Measurements from ENCODE around the gene GDPD1. TPM values are rescaled to one million over a fixed set of nuclear protein-coding genes. Genes with fewer than 3 reads are reported as not detected.

GDPD1 gene
- total RNA-seq, 4 donors from 2014 or later = 9.3 to 14.5 (median 13.0) TPM; not detected in 1

DNA sequence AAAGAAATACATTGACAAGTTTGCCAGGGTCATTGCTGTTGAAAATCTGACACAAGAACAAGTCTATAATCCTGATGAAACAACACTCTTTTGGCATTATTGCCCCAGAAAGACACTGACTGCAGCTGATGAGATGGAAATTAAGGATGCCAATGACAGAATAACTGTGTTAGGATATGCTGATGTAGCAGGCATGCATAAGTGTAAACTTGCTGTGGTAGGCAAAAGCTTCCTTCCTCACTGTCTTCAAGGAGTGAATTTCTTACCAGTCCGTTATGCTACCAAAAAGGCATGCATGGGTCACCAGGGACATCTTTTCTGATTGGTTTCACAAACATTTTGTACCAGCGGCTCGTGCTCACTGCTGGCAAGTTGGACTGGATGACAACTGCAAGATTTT, 10.5 kb downstream of the GDPD1 start:
- Histone ChIP-seq H3K36me3 (no peaks in the 10 kb centered on the region), H3K27ac (no peak overlapping the region), H3K4me3 (no peak overlapping the region), H3K9me3 (no peaks in the 10 kb centered on the region), H3K4me1 (no peaks in the 10 kb centered on the region), H3K27me3 (no peaks in the 10 kb centered on the region)
- TF ChIP-seq, protein P1, sequence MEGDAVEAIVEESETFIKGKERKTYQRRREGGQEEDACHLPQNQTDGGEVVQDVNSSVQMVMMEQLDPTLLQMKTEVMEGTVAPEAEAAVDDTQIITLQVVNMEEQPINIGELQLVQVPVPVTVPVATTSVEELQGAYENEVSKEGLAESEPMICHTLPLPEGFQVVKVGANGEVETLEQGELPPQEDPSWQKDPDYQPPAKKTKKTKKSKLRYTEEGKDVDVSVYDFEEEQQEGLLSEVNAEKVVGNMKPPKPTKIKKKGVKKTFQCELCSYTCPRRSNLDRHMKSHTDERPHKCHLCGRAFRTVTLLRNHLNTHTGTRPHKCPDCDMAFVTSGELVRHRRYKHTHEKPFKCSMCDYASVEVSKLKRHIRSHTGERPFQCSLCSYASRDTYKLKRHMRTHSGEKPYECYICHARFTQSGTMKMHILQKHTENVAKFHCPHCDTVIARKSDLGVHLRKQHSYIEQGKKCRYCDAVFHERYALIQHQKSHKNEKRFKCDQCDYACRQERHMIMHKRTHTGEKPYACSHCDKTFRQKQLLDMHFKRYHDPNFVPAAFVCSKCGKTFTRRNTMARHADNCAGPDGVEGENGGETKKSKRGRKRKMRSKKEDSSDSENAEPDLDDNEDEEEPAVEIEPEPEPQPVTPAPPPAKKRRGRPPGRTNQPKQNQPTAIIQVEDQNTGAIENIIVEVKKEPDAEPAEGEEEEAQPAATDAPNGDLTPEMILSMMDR (IDR thresholded peaks at IDR 0.05) = no peak
- TF ChIP-seq POLR2A (IDR thresholded peaks at IDR 0.05) = no peak
- DNase-seq = no peak

DNA sequence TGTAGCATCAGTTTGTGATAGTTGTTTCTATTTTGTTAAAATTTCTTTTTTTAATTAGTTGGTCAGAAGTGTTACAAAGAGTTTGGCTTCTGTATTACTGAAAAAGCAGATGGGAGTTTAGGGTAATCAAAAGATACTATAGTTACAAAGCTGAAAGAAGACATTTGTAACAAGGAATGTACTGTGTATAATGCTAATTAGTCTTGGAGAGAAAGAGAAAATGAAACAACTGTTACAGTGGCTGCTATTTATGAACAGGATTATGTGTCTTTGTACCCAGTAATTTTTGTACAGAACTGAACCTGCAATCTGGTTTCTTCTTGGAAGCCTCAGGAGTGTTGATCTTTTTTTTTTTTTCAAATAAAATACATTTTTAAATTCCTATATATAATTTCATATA, 14.3 kb downstream of the GDPD1 start:
- TF ChIP-seq, protein P1 (IDR thresholded peaks at IDR 0.05) = no peak
- TF ChIP-seq POLR2A (IDR thresholded peaks at IDR 0.05) = no peak
- H3K4me1 ChIP-seq = no peaks in the 10 kb centered on the region
- no peaks in the 10 kb centered on the region for H3K9me3 ChIP-seq
- no peak overlapping the region for H3K4me3 ChIP-seq
- no peaks in the 10 kb centered on the region for H3K36me3 ChIP-seq
- H3K27ac ChIP-seq = no peak overlapping the region
- no peak for DNase-seq
- no peaks in the 10 kb centered on the region for H3K27me3 ChIP-seq

DNA sequence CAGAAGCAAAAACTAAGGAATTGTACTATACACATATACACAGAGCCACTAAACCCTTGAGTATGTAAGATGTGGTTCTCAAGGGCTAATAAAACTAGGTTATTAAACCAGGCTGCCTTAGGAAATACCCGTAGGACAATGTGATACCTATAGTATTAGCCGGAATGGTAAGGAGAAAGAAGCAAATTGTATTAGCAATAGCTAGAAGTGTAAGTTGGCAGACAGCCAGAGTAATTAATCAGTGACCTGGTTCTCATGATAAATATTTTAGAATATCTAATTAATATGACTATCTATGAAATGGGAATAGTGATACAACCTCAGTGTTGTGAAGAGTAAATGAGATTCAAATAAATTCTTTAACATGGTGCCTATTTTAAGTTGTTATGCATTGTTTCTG, 18.6 kb downstream of the GDPD1 start:
- Histone ChIP-seq H3K27me3 (no peaks in the 10 kb centered on the region), H3K36me3 (no peaks in the 10 kb centered on the region), H3K27ac (no peak overlapping the region), H3K9me3 (no peaks in the 10 kb centered on the region), H3K4me1 (no peaks in the 10 kb centered on the region), H3K4me3 (no peak overlapping the region)
- TF ChIP-seq POLR2A (IDR thresholded peaks at IDR 0.05) = no peak
- no peak for DNase-seq

DNA sequence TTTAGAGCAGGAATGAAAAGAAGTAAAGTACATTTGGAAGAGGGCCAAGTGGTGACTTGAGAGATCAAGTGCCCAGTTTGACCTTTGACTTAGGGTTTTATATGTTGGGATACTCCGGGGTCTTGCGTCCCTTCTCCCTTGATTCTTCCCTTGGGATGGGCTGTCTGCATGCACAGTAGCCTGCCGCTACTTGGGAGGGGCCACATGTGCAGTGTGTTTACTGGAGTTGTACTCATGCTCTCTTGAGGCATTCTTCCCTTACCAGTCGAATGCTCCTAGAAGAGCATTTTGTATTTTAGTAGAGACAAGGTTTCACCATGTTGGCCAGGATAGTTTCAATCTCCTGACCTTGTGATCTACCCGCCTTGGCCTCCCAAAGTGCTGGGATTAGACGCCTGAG, 23.8 kb downstream of the GDPD1 start:
- H3K9me3 ChIP-seq = no peaks in the 10 kb centered on the region
- H3K4me1 ChIP-seq = no peaks in the 10 kb centered on the region
- no peak for DNase-seq
- H3K27me3 ChIP-seq = no peaks in the 10 kb centered on the region
- TF ChIP-seq POLR2A (IDR thresholded peaks at IDR 0.05) = no peak
- TF ChIP-seq, protein P1 (IDR thresholded peaks at IDR 0.05) = no peak
- no peak overlapping the region for H3K4me3 ChIP-seq
- no peak overlapping the region for H3K27ac ChIP-seq
- no peaks in the 10 kb centered on the region for H3K36me3 ChIP-seq

DNA sequence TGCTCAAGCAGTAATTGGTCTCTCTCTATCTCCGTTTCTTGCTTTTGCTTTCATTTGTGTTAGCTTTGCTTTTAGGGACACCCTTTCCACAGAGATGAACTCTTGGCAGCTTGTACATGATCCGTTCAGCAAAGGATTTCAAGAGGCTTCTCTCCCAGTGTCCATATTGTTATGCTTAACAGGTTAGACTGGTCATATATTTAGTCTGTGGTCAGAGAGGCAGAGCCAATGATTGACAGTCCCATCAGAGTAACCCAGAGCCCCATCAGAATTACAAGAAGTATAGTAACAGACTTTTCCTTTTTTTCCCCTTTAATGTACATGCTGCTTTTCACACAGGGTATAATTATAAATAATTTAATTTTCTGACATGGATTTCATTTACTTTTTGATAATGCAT, 34.4 kb downstream of the GDPD1 start:
- peaks cover 0 to 10% (median 0%) of the 10 kb centered on the region in 3 donors for H3K36me3 ChIP-seq
- no peaks in the 10 kb centered on the region for H3K4me1 ChIP-seq
- no peak for DNase-seq
- no peaks in the 10 kb centered on the region for H3K27me3 ChIP-seq
- no peaks in the 10 kb centered on the region for H3K9me3 ChIP-seq
- H3K4me3 ChIP-seq = no peak overlapping the region
- no peak overlapping the region for H3K27ac ChIP-seq
- TF ChIP-seq POLR2A (IDR thresholded peaks at IDR 0.05) = no peak

DNA sequence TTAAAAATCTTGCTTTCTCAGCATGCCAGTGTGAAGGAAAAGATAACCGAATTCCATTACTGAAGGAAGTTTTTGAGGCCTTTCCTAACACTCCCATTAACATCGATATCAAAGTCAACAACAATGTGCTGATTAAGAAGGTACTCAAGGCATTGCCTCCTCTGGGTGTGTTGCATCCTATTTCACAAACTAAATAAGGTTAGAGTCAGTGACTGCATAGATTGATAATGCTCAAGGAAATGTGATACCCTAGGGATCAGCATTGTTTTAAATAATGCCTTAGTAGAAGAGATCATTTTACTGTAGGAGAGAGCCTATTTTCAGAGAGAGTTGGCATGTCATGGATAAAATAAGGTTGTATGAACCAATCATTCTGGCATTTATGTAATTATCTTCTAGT, 36.8 kb downstream of the GDPD1 start:
- no peak for DNase-seq
- Histone ChIP-seq H3K27me3 (no peaks in the 10 kb centered on the region), H3K4me1 (no peaks in the 10 kb centered on the region), H3K4me3 (no peak overlapping the region), H3K27ac (no peak overlapping the region), H3K36me3 (no peaks in the 10 kb centered on the region), H3K9me3 (no peaks in the 10 kb centered on the region)
- TF ChIP-seq, protein P1 (IDR thresholded peaks at IDR 0.05) = no peak
- TF ChIP-seq POLR2A (IDR thresholded peaks at IDR 0.05) = no peak

DNA sequence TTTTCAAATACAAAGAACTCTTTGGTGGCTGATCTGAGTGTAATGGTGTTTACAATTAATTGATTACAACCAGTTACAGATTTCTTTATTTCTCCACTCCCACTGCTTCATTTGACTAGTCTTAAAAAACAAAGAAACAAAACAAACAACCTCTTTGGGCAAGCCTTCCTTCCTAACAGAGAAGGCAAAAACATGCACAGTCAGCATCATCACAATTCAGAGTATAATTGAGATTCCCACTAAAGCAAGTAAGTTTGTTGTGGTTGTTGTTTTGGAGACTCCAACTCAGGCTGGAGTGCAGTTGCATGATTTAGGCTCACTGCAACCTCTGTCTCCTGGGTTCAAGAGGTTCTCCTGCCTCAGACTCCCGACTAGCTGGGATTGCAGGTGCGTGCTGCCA, 40.4 kb downstream of the GDPD1 start:
- TF ChIP-seq POLR2A (IDR thresholded peaks at IDR 0.05) = no peak
- no peak overlapping the region for H3K4me3 ChIP-seq
- no peaks in the 10 kb centered on the region for H3K27me3 ChIP-seq
- H3K27ac ChIP-seq = no peak overlapping the region
- H3K9me3 ChIP-seq = no peaks in the 10 kb centered on the region
- H3K36me3 ChIP-seq = no peaks in the 10 kb centered on the region
- DNase-seq = no peak
- no peaks in the 10 kb centered on the region for H3K4me1 ChIP-seq

All from Peyer's patch (tissue), 4 donors.